GM21423 (cell line): ENCODE results near the gene PHACTR2.
"Not testable (repeated sequence)": the region's sequence is repeated elsewhere in the genome, so short reads cannot be mapped to it uniquely, and the experiment has no call there.

Experiments used
- ATAC-seq: cut with Tn5 transposase; IDR thresholded peaks from one replicate; pipeline ENCODE4 v1.9.1; 2021; ENCODE audit warnings: mild to moderate bottlenecking, moderate library complexity; ENCODE audit not compliant: unreplicated experiment

Gene PHACTR2

DNA sequence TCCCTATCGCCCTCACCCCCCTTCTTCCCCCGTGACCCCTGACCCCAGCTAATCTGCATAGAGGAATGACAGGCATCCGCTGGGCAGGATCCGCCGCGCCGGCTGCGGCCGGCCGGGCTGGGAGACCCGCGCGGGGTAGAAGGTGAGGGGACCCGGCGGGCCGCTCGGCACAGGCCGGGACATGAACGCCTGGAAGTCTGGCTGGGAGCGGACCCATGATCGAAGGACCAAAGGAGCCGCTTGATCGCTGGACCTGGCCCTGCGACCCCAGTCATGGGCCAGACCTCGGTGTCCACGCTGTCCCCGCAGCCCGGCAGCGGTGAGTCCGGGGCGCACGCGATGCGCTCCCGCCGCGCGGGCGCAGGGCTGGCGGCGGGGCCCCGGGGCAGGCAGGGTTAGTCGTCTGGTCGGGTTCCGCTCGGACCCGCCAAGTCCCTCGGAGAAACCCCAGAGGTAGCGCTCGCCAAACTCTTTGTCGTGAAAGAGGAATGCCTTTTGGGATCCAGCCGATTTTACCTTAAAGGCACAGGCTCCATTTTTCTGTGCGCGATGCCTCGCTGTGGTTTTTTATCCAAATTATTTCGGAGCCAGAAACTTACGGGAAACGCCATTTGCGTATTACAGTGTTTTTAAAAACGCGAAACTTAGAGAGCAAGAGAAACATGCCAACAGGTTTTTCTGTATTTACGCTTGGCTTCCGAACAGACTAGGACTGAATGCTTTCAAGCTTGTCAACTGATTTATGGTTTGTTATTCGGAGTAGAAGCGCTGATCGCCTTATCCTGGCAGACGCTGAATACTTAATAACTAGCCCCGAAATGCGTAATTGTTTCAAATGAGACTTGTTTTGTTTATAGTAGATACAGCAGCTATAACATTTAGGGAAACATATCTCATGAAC lies at the start of gene PHACTR2:
TSS of gene PHACTR2 (plus strand) at position 75 of the 901 bp plus-strand sequence. CDS start at position 274, 199 bp downstream.
- no peak for ATAC-seq

DNA sequence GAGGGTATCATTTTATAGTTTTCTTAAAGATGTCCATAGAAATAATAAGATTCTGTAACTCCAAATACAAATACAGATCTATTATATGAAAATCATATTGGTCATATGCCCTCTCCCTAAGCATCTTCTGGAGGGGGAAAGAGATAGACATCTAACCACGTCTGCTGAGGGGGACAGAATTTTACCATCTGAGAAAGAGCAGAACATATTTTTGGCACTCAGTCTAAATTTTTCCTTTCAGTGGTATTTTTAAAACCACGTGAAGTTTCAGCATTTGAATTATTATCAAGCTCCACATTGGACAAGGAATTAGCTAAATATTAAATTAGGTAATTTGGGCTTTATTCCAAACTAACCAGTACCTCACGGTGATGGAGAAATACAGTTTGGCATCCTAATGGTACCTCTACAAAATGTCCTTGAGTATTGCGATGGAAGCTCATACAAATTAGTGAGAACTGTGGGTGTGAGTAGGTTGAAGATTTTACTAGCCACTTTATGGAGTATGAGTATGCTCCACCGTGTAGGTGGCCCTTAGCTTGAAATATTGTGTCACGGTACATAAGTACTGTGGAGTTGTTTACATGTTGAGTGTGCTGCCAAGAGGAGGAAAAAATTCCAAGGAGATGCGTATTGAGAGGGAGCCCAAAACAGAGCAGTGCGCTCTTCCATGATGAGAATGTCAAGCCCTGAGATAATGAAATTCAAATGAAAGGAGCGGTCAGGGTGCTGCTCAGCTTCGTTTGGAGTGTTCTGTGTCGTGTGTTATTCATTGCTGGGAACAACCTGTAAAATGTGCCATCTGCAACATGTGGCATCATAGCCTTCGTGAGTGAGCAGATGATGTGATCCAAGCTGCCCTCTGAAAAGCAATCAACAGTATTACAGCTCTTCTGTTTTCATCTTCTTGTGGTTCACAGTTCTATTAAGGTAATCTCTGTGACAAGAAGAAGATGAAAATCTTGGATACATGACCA lies 48.4 kb upstream of the PHACTR2 start:
- ATAC-seq: no peak

DNA sequence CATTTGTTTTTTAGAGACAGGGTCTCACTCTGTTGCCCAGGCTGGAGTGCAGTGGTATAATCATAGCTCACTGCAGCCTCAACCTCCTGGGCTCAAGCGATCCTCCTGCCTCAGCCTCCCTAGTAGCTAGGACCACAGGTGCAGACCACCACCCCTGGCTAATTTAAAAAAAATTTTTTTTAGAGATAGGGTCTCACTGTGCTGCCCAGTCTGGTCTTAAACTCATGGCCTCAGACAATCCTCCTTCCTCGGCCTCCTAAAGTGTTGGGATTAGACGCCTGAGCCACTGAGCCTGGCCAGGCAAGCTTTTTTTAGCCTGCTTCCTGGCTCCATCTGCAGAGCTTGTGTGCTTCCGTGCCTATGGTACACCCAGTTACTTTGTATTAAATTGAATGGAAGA lies 46.6 kb upstream of the PHACTR2 start:
- not testable (repeated sequence) for ATAC-seq

DNA sequence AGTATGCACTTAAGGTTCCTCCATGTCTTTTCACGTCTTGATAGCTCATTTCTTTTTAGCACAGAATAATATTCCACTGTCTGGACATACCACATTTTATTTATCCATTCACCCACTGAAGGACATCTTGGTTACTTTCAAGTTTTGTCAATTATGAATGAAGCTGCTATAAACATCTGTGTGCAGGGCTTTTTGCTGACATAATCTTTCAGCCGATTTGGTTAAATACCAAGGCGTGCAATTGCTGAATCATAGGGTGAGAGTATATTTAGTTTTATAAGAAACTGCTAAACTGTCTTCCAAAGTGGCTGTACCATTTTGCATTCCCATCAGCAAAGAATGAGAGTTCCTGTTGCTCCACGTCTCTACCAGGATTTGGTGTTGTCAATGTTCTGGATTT lies 44.9 kb upstream of the PHACTR2 start:
- ATAC-seq: no peak

DNA sequence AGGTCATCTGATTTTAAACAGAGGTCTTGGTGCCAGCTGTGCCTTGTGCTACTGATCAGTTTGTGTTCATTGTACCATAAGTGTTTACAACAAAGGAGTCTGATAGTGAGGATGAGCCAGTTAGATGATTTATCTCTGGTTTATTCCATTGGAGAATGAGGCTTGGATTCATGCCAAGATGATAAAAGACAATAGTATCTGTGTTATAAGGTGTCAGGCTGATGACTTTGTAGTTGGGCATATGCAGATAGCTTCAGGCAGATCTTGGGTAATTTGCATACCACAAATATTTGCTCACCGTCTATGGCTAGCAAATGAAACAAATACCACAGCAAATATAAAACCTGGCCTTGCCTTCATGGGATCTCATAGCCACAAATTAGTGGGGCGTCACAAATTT lies 43.3 kb upstream of the PHACTR2 start:
- ATAC-seq: no peak

DNA sequence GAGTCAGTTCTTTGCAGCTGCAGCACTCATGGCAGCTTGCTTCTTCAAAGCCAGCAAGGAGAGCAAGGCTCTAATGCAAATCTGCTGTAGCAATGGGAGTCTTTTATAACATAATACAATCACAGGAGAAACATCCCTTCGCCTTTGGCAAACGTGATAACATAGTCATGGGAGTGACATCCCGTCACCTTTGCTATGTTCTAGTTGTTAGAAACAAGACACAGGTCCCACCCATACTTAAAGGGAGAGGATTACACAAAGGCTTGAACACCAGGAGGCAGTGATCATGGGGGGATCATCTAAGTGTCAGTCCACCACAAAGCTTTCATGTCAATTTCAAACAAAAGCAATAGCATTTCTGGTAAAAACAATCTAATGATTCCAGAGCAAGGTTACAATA lies 40.1 kb upstream of the PHACTR2 start:
- ATAC-seq: no peak

DNA sequence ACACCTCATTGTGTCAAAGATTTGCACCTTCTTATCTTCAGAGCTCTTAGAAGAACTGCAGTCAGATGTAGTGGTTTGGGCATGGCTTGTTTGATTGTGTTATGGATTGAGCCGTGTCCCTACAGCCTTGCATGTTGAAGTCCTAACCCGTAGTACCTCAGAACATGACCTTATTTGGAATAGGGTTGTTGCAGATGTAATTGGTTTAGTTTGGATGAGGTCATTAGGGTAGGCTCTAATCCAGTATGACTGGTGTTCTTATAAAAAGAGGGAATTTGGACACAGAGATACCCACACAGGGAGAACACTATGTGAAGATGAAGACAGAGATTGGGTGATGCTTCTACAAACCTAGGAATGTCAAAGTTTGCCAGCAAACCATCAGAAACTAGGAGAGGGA lies 35.4 kb upstream of the PHACTR2 start:
- ATAC-seq: no peak

DNA sequence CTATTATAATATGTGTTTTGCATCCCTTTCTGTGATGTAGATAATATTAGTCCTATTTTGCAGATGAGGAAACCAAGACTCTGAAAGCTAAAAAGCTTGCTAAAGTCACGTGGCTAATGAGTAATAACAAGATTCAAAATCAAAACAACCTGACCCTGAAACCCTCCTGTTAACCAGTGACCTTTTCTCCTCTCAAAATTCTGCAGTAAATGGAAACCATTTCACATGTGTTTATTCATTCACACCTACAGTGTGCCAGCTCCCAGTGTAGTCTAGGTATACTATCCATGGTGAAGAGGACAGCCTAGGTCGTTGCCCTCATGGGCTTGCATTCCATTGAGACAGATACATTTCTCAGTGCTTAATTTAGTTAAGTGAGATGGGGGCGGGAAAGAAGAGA lies 30.6 kb upstream of the PHACTR2 start:
- ATAC-seq: no peak

DNA sequence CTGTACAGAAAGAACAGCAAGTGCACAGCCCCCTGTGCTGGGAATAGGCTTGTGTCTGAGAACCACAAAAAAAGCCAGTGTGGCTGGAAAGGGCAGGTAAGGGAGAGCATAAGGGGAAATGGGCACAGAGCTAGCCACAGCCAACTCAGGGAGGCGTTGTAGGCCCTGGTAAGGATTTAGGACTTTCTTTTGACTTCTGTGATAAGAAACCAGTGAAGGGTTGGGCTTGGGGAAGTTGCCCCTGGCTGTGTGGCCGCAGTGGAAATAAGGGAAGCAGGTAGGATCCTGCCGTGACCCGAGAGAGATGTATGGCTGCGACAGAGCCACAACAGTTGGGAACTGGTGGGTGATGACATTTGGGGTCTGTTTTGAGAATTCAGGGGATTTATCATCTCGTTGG lies 30.0 kb upstream of the PHACTR2 start:
- ATAC-seq: no peak

DNA sequence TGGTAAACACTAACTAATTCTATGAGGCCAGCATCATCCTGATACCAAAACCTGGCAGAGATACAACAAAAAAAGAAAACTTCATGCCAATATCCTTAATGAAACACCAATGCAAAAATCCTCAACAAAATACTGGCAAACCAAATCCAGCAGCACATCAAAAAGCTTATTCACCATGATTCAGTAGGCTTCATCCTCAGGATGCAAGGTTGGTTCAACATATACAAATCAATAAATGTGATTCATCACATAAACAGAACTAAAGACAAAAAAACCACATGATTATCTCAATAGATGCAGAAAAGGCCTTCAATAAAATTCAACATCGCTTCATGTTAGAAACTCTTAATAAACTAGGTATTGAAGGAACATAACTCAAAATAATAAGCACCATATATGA lies 28.4 kb upstream of the PHACTR2 start:
- ATAC-seq: not testable (repeated sequence)

DNA sequence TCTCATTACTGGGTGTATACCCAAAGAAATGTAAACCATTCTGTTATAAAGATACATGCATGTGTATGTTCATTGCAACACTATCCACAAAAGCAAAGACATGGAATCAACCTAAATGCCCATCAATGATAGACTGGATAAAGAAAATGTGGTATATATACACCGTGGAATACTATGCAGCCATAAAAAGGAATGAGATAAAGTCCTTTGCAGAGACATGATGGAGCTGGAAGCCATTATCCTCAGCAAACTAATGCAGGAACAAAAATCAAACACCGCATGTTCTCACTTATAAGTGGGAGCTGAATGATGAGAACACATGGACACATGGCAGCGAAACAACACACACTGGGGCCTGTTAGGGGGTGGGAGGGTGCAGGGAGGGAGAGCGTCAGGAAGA lies 26.4 kb upstream of the PHACTR2 start:
- not testable (repeated sequence) for ATAC-seq

DNA sequence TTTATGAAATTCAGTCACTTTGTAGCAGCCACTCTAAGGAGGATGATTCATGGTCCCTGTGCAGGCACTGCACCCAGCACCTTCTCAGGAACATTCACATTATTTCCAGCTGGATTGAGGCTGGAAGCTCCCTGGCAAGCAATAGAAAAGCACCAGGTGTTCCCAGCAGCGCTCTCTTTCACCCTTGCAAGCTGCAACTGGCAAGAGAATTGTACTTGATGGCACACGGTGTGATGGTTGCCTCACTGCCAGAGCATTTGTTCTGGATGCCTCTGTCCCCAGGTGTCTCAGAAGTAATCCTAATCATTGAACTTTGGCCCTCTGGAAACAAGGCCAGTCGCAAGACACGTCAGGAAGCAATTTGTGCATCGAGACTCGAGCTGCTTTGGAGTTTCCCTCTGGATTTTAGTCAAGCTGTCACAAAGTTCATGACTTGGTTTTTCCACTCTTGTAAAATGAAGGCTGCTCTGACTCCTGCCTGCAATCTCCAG lies 24.9 kb upstream of the PHACTR2 start:
- no peak for ATAC-seq

DNA sequence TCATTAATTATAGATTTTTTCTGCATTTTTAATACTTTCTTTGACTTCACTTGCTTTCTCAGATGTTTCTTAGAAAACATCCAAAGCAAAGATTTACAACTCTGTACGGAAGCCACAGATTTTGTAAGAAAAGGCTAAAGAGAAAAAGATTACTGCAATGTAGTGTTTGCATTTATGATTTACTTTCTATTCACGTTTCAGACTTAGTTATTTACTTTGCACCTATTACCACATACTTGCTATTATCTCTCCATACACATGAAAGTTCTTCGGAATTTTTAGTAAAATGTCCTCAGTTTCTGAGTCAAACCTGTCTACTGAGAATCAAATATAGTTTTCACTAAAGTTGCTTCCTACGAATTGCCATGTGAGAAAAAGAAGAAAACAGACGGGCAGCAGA lies 22.2 kb upstream of the PHACTR2 start:
- no peak for ATAC-seq

DNA sequence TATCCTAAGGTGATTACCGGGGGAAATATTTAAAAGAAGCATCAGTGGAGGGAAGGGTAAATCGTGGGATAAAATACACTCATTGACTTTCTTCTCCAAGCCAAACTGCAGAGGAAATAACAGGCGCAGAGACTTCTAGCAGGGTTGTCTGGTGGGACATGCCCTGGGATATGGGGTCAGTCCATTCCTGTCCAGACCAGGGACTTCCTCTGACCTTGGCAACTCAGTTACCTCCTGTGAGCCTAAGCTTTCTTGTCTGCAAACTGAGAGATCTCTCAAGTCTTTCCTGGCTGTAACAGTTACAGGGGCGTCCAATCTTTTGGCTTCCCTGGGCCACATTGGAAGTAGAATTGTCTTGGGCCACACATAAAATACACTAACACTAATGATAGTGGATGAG lies 21.7 kb upstream of the PHACTR2 start:
- no peak for ATAC-seq

DNA sequence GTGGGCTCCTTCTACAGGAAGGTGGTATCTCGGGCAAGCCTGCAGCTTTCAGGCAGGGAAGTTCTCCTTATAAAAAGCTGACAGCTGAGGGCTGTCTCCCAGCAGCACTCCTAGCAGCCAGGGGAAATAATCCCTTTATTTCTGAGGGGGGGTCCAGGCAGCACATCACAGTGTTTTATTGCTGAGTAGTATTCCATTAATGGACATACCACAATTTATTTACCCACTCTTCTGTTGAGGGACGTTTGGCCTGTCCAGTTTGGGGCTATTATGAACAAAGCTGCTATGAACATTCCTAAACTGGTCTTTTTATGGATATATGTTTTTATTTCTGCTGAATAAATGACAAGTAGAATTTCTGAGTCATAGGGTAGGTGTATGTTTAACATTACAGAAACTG lies 20.0 kb upstream of the PHACTR2 start:
- no peak for ATAC-seq

DNA sequence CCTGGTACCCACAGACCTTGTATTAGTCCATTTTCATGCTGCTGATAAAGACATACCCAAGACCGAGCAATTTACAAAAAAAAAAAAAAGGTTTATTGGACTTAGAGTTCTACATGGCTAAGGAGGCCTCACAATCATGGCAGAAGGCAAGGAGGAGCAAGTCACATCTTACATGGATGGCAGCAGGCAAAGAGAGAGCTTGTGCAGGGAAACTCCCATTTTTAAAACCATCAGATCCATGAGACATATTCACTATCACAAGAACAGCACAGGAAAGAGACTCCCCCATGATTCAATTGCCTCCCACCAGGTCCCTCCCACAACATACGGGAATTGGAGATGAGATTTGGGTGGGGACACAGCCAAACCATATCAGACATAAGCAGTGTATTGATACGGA lies 17.6 kb upstream of the PHACTR2 start:
- not testable (repeated sequence) for ATAC-seq

DNA sequence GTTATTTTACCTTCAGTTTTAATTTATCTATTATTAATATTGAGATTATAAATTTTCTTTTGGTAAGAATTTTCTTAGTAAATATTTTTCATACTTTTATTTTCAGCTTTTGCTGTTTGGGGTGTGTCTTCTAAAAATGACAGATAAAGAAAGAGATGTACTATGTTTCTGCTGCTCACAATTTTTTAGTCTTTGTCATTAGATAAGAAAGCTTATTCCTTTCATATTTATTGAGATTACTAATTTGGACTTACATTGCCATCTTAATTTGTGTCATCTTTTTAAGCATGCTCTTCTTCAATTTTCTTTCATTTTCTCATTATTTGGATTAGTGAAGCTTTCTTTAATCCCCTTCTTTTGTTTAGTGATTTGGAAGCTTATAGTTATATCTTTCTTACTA lies 13.6 kb upstream of the PHACTR2 start:
- no peak for ATAC-seq

DNA sequence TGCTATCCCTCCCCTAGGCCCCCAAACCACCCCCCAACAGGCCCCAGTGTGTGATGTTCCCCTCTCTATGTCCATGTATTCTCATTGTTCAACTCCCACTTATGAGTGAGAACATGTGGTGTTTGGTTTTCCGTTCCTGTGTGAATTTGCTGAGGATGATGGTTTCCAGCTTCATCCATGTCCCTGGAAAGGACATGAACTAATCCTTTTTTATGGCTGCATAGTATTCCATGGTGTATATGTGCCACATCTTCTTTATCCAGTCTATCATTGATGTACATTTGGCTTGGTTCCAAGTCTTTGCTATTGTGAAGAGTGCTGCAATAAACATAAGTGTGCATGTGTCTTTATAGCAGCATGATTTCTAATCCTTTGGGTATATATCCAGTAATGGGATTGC lies 11.8 kb upstream of the PHACTR2 start:
- not testable (repeated sequence) for ATAC-seq

DNA sequence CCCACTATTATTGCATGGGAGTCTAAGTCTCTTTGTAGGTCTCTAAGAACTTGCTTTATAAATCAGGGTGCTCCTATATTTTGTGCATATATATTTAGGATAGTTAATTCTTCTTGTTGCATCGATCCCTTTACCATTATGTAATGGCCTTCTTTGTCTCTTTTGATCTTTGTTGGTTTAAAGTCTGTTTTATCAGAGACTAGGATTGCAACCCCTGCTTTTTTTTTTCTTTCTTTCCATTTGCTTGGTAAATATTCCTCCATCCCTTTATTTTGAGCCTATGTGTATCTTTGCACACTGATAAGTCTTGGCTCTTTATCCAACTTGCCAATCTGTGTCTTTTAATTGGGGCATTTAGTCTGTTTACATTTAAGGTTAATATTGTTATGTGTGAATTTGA lies 8.3 kb upstream of the PHACTR2 start:
- ATAC-seq: not testable (repeated sequence)

DNA sequence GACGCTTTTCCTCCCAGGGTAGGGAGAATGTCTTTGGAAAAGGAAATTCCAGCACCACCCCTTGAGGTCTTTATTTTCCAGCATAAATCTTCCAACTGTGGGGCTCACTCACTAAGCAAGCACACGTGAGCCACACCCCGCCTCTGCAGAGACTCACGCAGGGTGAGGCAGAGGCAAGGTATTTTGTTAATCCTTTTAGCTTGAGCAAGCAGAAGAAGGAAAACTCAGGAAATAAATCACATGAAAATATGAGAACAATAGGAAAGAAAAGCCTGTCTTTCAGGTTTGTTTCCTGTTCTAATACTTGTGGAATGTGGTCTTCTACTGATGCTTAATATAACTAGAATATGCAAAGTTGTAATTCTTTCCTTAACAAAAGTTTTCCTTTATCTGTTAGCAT lies 4.1 kb upstream of the PHACTR2 start:
- ATAC-seq: no peak
